ENCODE data around the gene KLC1.
A peak's percentile ranks its signal among the peaks of the same experiment; 100 is the strongest.

The KLC1 gene

DNA sequence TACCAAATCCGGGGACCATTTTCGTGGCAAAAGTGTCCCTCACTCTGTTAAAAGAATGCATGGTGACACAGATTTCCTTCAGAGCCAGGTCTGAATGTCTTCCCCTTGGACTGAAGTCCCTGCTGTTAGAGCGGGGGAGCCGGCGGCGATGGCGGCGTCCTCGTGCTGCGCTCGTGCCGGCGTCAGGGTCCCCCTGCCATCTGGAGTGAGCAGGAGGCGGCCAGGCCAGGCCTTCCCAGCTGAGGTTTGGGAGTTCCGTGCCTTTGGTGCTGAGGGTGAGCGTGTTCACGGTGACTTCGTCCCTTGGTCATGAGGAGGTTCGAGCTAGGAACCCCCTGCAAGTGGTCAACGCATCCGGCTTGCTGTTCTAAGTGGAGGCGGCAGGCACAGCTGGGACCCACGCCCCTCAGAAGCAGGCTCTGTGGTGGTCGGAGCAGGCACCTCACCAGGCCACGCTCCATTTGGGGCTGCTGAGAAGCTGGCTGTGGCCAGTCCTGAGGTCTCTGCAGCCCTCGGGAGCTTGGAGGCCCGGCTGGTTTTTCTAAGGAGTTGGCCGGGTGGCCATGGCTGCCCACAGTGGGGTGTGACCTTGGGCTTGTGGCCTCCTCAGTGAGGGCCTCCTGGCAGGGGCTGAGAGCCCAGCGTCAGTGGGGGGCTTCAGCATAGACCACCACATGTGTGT is 96.1 kb downstream of the KLC1 start:
- no peak for DNase-seq

DNA sequence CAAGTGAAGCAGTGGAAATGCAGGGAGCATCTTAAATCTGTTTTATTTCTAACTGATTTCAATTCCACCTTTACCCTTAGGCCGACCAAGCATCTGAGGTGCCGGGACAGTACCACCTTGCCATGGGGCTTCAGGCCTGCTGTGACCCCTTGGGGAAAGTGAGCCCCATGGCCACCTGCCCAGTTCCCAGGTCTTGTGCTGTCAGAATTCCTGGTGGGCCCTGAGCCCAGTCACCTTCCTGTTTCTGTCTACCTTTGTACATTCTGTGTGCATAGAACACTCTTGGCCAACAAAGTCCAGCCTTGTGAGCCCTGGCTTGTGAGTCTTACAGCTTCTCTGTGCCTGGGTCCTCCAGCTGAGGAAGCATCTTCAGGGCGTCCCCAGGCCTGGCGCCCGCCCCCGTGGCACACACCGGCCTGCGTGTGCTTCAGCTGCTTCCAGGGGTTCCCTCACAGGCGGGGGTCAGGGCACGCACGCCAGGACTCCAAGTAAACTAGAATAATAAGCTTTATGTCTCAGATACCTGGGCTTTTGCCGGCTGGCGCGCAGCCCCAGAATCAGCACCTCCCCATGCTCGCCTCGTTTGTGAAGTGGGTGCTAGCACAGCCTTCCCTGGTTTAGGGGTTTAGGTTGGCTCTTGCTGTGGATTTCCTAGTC is 96.9 kb downstream of the KLC1 start:
- DNase-seq: no peak

- no peak for DNase-seq
These were observed 97.5 kb downstream of the KLC1 start for GRCh38 chr14:103726474-103726873.

GRCh38 chr14:103727313-103727980 is 98.4 kb downstream of the KLC1 start:
- DNase-seq: no peak

DNA sequence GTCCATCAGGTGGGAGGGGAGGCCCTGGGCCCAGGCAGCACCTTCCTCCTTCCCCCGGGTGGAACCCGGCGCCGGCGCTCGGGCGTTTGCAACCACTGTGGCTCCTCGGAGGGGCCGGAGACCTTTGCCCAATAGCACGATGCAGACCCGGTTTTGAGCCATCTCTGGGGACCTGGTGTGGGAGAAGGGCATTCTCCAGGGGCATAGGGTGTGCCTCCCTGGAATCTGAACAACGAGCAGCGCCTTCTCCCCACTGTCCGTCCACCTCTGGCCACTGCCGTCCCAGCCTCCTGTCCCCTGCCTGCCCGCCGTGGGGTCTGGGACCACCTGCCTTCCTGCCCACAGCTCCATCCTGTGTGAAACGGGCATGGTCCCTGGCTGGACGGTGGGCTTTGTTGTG is 99.1 kb downstream of the KLC1 start:
- DNase-seq: no peak

- peak; percentile 7 for DNase-seq
These were observed 99.7 kb downstream of the KLC1 start for GRCh38 chr14:103728721-103729120.

DNA sequence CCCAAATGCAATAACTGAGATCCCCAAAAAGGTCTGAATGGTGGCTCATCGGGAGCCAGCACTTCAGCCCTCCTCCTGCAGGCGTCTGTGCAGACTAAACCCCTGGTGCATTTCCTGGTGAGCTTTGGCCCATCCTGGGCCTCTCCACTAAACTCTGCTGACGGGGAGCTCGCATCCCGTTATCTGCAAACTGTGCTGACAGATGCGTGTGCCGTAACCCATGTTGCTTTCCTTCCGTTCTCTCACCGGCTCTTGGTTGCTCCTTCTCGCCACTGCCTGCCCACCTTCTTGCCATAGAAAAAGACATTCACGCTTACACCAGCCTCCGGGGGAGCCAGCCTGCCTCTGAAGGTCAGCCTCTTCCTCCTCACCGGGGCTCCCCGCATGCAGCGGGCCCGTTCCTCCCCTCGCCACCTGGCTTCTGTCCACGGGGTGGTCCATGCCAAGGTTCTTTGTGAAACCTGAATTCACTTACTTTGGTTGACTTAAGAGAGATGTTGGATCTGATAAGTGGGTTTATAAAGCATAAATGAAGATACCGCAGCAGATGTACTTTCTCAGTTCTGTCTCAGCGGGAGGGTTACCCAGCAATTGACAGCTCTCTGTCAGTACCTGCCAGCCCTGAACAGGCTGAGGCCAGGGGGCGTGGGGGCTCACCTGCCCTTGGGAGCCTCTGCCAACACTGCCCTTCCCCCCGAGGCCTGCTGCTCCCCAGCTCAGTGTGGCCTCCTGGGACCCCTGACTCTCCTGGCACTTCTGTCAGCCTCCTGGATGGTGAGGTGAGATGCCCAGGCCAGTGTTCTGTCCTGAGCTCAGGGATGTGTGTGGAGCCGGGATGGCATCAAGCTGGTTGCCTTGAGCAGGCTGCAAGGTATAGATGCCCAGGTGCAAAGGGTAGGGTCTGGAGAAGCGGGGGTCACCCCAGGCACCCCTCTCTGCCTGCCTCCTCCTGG is 100.8 kb downstream of the KLC1 start:
- no peak for DNase-seq

DNA sequence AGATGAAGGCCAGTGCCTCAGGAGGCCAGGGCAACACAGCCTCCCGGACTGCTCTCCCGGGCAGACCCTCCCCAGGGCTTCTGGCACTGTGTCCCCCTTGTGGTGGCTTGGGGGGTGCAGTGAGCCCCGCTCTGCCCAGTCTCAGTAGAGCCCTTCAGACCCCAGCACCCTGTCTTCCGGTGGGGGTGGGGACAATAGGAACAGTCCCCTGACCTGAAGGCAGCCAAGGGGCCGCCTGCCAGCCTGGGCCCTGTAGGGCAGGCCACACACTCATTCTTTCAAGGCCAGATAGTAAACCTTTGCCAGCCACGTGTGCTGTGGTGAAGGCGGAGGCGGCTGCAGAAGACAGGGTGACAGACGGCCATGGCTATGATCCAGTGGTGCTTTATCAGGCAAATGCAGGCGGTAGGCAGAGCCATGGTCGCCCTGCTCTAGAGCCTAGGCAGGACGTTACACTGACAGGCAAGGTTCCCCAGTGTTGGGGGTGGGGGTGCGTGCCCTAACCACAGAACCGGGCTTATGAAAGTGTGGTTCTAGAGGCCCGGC is 101.6 kb downstream of the KLC1 start:
- no peak for DNase-seq

DNA sequence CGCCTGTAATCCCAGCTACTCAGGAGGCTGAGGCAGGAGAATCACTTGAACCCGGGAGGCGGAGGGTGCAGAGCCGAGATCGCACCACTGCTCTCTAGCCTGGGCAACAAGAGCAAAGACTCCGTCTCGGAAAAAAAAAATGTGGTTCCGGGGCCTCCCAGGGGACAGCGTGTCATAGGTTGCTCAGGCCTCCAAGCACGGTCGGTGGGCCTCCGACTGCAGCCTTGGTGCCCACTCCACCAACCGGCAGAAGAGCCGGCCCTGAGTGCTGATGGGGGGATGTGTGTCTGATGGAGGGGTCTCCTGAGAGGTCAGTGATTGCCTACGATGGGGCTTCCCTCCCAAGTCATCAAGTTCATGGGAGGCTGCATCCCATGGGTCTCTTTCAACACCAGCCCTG is 102.5 kb downstream of the KLC1 start:
- no peak for DNase-seq

DNA sequence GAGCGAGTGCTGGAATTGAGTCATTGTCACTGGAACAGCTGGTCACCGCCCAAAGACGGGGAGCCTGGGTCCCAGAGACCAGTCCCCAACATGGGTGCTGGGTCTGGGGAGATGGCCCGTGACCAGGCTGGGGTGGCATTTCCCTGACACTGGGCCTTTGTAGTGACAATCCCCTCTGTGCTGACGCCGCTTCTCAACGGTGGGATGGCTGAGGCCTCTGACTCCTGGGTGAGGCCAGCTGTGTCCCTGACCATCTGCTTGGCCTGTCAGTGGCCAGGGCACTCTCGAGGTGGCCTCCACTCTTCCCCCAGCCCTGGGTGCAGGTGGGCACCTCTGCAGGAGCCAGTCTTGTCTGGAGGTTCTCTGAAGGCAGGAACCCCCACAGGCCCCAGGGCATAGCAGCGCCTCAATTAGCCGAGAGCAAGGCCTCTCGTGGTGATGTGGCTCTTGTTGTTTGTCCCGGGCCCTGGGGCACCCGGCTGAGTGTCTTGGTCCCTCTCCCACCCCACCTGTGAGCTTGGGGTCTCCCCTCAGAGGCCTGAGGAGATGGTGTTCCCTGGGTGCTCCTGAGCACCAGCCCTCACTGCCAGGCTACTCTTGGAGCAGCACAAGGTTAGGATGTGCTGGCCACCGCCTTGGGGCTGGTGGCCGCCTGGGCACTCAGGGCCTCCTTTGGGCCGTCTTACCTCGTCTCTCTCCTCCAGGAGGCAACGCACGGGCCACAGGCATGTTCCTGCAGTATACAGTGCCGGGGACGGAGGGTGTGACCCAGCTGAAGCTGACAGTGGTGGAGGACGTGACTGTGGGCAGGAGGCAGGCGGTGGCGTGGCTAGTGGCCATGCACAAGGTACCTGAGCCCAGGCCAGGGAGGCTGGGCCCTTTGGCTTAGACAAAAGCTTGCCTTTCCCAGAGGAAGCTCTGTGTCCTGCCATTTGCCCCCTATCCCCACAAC is 103.2 kb downstream of the KLC1 start:
- DNase-seq: no peak

- no peak for DNase-seq
These were observed 104.0 kb downstream of the KLC1 start for GRCh38 chr14:103732868-103733620.

GRCh38 chr14:103733651-103734050 is 104.6 kb downstream of the KLC1 start:
- DNase-seq: no peak

GRCh38 chr14:103734081-103734888 is 105.3 kb downstream of the KLC1 start:
- DNase-seq: no peak

DNA sequence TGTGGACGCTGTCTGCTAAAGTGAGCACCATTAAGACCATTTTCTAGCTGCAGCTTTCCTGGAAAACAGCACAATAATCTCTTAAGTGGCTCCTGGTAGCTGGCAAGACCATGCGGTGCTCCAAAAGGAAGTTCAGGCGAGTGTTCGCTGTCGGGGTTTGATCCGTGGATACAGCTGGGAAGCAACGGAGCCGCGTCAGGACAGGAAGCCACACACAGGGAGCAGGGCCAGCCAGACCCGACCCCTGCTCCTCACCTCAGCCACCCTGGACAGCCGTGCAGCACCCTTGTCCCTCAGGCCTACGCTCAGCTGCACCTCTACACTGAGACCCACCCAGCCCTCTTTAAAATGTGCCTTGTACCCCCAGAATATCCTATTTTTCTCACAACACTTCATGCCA is 106.0 kb downstream of the KLC1 start:
- no peak for DNase-seq

DNA sequence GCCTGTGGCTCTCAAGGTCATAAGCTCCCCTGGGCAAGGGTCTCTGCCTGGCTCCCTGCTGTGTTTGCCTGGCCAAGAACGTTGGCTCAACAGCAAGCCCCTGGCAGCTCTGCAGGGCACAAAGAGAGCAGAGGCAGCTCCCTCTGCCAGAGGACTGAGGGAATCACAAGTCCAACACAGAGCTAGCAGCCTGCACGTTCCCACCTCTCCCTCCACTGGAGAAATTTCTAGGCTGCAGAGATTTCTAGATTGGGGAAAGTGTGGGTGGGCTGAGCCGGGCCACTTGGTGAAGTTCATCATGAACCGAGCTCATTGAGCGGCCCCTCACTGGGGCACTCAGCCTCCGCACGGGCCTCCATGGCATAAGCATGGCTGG is 106.4 kb downstream of the KLC1 start:
- DNase-seq: no peak

DNA sequence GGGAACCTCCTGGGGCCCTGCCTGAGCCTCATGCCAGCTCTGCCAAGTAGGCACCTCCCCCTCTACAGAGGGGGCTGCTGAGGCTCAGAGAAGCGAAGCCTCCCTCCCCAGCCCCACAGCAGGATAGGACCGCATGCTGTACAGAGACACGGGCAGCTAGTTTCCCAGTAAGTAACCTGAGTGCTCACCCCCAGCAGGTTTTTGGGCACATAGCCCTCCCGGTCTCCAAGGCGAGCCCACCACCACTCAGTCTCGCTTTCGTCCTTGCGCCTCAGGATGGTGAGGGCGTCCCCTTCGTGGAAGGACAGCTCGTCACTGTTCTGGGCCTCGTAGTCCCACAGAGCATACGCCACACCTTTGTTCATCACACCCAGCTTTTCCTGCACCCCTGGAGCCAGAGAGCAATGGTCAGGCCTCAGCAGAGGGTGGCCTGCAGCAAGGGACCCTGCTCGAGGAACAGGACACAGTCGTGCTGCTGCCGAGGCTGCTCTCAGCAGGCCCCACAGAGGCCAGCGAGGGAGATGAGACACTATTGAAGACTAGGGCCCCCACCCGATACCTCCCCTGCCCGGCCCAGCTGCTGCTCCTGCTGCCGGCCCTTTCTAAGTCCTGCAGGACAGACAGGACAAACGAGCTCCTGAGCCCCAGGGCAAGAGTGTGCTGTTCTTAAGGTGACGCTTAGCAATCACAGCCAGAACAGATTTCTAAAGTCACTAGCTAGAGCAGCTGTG is 107.0 kb downstream of the KLC1 start:
- no peak for DNase-seq

GRCh38 chr14:103736546-103737431 is 107.8 kb downstream of the KLC1 start:
- DNase-seq: no peak

DNA sequence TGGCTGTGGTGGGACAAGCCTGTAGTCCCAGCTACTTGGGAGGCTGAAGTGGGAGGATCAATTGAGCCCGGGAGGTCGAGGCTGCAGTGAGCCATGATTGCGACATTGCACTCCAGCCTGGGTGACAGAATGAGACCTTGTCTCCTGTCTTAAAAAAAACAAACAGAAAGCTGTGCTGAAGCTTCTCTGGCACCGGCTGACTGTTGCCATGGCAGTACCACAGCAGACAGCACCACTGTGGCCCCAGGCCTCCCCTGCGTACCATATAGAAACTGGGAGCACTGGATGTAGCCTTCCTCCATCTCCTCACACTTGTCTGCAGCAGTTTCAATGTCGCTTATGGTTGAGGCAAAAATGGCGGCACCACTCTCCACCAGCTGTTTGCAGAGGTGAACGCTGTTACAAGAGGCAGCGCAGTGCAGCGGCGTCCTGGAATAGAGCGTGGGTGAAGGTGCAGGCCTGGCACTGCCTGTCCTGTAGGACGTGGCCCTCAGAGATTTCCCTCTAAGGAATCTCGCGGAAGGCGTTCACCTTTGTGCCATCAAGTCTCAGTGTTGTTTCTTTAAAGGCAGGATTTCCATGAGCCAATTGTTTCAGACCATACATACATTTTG is 108.5 kb downstream of the KLC1 start:
- no peak for DNase-seq
